Measurements from ENCODE around the gene CCDC146. TPM values are rescaled to one million over a fixed set of nuclear protein-coding genes. Genes with fewer than 3 reads are reported as not detected.

Gene CCDC146
- total RNA-seq, 1 donor from 2014 or later, result 6.1 TPM

GRCh38 chr7:77327067-77327931, 204.9 kb downstream of the CCDC146 start:
- Histone ChIP-seq H3K27ac (no peak overlapping the region), H3K9me3 (ENCODE audit: low read depth) (no peaks in the 10 kb centered on the region), H2AFZ (replicated peaks) (peak overlapping the region; percentile 26), H3F3A (ENCODE audit: low read depth) (no peaks in the 10 kb centered on the region), H3K36me3 (no peaks in the 10 kb centered on the region), H3K9ac (no peak overlapping the region), H3K27me3 (no peaks in the 10 kb centered on the region), H3K4me2 (no peak overlapping the region), H4K20me1 (ENCODE audit: low read depth) (no peaks in the 10 kb centered on the region), H3K4me3 (no peak overlapping the region), H3K79me2 (ENCODE audit: low read depth) (no peaks in the 10 kb centered on the region), H3K4me1 (no peaks in the 10 kb centered on the region)
- TF ChIP-seq EZH2 (IDR thresholded peaks at IDR 0.05) (no peak), EZH2phosphoT487 (IDR thresholded peaks at IDR 0.05) (no peak), CTCF (IDR thresholded peaks at IDR 0.05) (no peak)
- H3K4me3 Mint-ChIP-seq, result no peak overlapping the region
- no peaks in the 10 kb centered on the region for H3K36me3 Mint-ChIP-seq
- peaks cover 6% of the 10 kb centered on the region for H3K4me1 Mint-ChIP-seq
- no peak overlapping the region for H3K27ac Mint-ChIP-seq
- no peak for DNase-seq (ENCODE audit: low spot score)
- H3K9me3 Mint-ChIP-seq, result no peaks in the 10 kb centered on the region
- H3K27me3 Mint-ChIP-seq (ENCODE audit: insufficient read depth, low read depth), result peaks cover 2% of the 10 kb centered on the region

- peaks cover 6% of the 10 kb centered on the region for H3K4me1 Mint-ChIP-seq
- H3K79me2 ChIP-seq (ENCODE audit: low read depth), result no peaks in the 10 kb centered on the region
- H3K4me3 Mint-ChIP-seq, result no peak overlapping the region
- H2AFZ ChIP-seq (replicated peaks), result no peak overlapping the region
- no peaks in the 10 kb centered on the region for H3K36me3 Mint-ChIP-seq
- no peaks in the 10 kb centered on the region for H3K4me1 ChIP-seq
- no peak overlapping the region for H3K27ac ChIP-seq
- H3K9ac ChIP-seq, result no peak overlapping the region
- no peaks in the 10 kb centered on the region for H3K36me3 ChIP-seq
- H3K4me2 ChIP-seq, result no peak overlapping the region
- H4K20me1 ChIP-seq (ENCODE audit: low read depth), result no peaks in the 10 kb centered on the region
- H3F3A ChIP-seq (ENCODE audit: low read depth), result no peaks in the 10 kb centered on the region
- peaks cover 2% of the 10 kb centered on the region for H3K27me3 Mint-ChIP-seq (ENCODE audit: insufficient read depth, low read depth)
- H3K9me3 Mint-ChIP-seq, result no peaks in the 10 kb centered on the region
- DNase-seq (ENCODE audit: low spot score), result no peak
- no peaks in the 10 kb centered on the region for H3K27me3 ChIP-seq
- no peaks in the 10 kb centered on the region for H3K9me3 ChIP-seq (ENCODE audit: low read depth)
- TF ChIP-seq EZH2 (IDR thresholded peaks at IDR 0.05) (no peak), CTCF (IDR thresholded peaks at IDR 0.05) (no peak), EZH2phosphoT487 (IDR thresholded peaks at IDR 0.05) (no peak)
- H3K27ac Mint-ChIP-seq, result no peak overlapping the region
- H3K4me3 ChIP-seq, result no peak overlapping the region
Observed at GRCh38 chr7:77327932-77328628, 205.7 kb downstream of the CCDC146 start.

GRCh38 chr7:77328669-77329068, 206.3 kb downstream of the CCDC146 start:
- H3K4me1 ChIP-seq, result no peaks in the 10 kb centered on the region
- no peak overlapping the region for H3K4me3 Mint-ChIP-seq
- no peaks in the 10 kb centered on the region for H3K9me3 Mint-ChIP-seq
- no peak overlapping the region for H3K9ac ChIP-seq
- H3K9me3 ChIP-seq (ENCODE audit: low read depth), result no peaks in the 10 kb centered on the region
- no peaks in the 10 kb centered on the region for H3K36me3 ChIP-seq
- H3K4me3 ChIP-seq, result no peak overlapping the region
- no peaks in the 10 kb centered on the region for H3K79me2 ChIP-seq (ENCODE audit: low read depth)
- H4K20me1 ChIP-seq (ENCODE audit: low read depth), result no peaks in the 10 kb centered on the region
- no peak for TF ChIP-seq CTCF (IDR thresholded peaks at IDR 0.05)
- H3F3A ChIP-seq (ENCODE audit: low read depth), result no peaks in the 10 kb centered on the region
- no peaks in the 10 kb centered on the region for H3K36me3 Mint-ChIP-seq
- no peak overlapping the region for H3K4me2 ChIP-seq
- no peaks in the 10 kb centered on the region for H3K27me3 ChIP-seq
- H2AFZ ChIP-seq (replicated peaks), result no peak overlapping the region
- H3K27me3 Mint-ChIP-seq (ENCODE audit: insufficient read depth, low read depth), result peaks cover 2% of the 10 kb centered on the region
- H3K27ac Mint-ChIP-seq, result no peak overlapping the region
- no peak for DNase-seq (ENCODE audit: low spot score)
- H3K27ac ChIP-seq, result no peak overlapping the region
- peaks cover 6% of the 10 kb centered on the region for H3K4me1 Mint-ChIP-seq
